Body of pancreas (tissue), 4 donors: ENCODE data around the gene HS6ST2.

Experiments used
- CTCF ChIP-seq, 7 experiments: fragments of 450-650 bp in 4 of 7; fragments of 200-600 bp in 3 of 7; sonication (generic) in 3 of 7; IDR thresholded peaks; one replicate each; pipeline ENCODE4 v1.5.1; 2016 to 2019; ENCODE audit warnings: antibody characterized with exemption in 7 of 7
- POLR2A ChIP-seq, 3 donors: fragments of 450-650 bp; IDR thresholded peaks; one replicate each; pipeline ENCODE4 v1.6.1; 2016; ENCODE audit warnings: antibody characterized with exemption in 3 of 3, mild to moderate bottlenecking in 2 of 3

GRCh38 chrX:132999209-132999608 lies 40.8 kb upstream of the HS6ST2 start:
- TF ChIP-seq CTCF (IDR thresholded peaks at IDR 0.05), result no peak
- no peak for TF ChIP-seq POLR2A (IDR thresholded peaks at IDR 0.05)
